Loucy (cell line): ENCODE measurements around the gene CAMK1D.

Experiments
- H2AFZ ChIP-seq: fragments of 200-600 bp; sonication (generic); 2 replicates; pipeline ENCODE4 v1.6.0; 2016; ENCODE audit warnings: antibody characterized with exemption, mild to moderate bottlenecking, low read length, moderate library complexity
- H3F3A ChIP-seq: fragments of 200-600 bp; 2 replicates; pipeline ENCODE4 v1.6.0; 2016; ENCODE audit warnings: antibody characterized with exemption, low read depth, mild to moderate bottlenecking
- H3K27me3 ChIP-seq: fragments of 200-600 bp; sonication (generic); 2 replicates; pipeline ENCODE4 v1.6.1; 2014; ENCODE audit warnings: low read length, mild to moderate bottlenecking; ENCODE audit not compliant: insufficient read depth, poor library complexity, severe bottlenecking
- H3K36me3 ChIP-seq: fragments of 200-600 bp; sonication (generic); 2 replicates; pipeline ENCODE4 v1.6.1; 2016; ENCODE audit warnings: low read length; ENCODE audit not compliant: insufficient read depth
- H3K4me1 ChIP-seq: fragments of 200-600 bp; sonication (generic); 2 replicates; pipeline ENCODE4 v1.5.1; 2014; ENCODE audit warnings: low read length, mild to moderate bottlenecking; ENCODE audit not compliant: insufficient read depth, poor library complexity, severe bottlenecking
- H3K4me2 ChIP-seq: fragments of 200-600 bp; sonication (generic); 2 replicates; pipeline ENCODE4 v1.6.0; 2014; ENCODE audit warnings: antibody characterized with exemption, low read length, low read depth, mild to moderate bottlenecking; ENCODE audit not compliant: poor library complexity, severe bottlenecking
- H3K4me3 ChIP-seq: fragments of 200-600 bp; sonication (generic); 2 replicates; pipeline ENCODE4 v1.5.1; 2014; ENCODE audit warnings: low read length, mild to moderate bottlenecking, mixed read lengths; ENCODE audit not compliant: poor library complexity, severe bottlenecking
- H3K79me2 ChIP-seq: fragments of 200-600 bp; sonication (generic); 2 replicates; pipeline ENCODE4 v1.6.1; 2014; ENCODE audit warnings: low read length; ENCODE audit not compliant: insufficient read depth
- H3K9ac ChIP-seq: fragments of 200-600 bp; sonication (generic); 2 replicates; pipeline ENCODE4 v1.6.0; 2014; ENCODE audit warnings: mild to moderate bottlenecking, low read depth, low read length, moderate library complexity; ENCODE audit not compliant: poor library complexity, severe bottlenecking
- H3K9me2 ChIP-seq: fragments of 200-600 bp; sonication (generic); replicated peaks from 2 replicates; pipeline ENCODE4 v1.6.1; 2016; ENCODE audit warnings: low read depth, low read length, mixed read lengths
- H3K9me3 ChIP-seq: fragments of 200-600 bp; sonication (generic); 2 replicates; pipeline ENCODE4 v1.6.1; 2014; ENCODE audit warnings: mild to moderate bottlenecking, antibody characterized with exemption, low read length, low read depth; ENCODE audit not compliant: insufficient read depth
- H4K20me1 ChIP-seq: fragments of 200-600 bp; sonication (generic); 2 replicates; pipeline ENCODE4 v1.6.0; 2014; ENCODE audit warnings: antibody characterized with exemption, low read length, mild to moderate bottlenecking; ENCODE audit not compliant: insufficient read depth, poor library complexity, severe bottlenecking
- EZH2phosphoT487 ChIP-seq: fragments of 200-600 bp; IDR thresholded peaks from 2 replicates; pipeline ENCODE4 v1.6.1; 2018; ENCODE audit warnings: antibody characterized with exemption, mild to moderate bottlenecking, moderate library complexity, borderline replicate concordance
- TF ChIP-seq, protein P1 (sequence below): fragments of 200-600 bp; sonication (generic); conservative IDR thresholded peaks from 2 replicates; pipeline ENCODE4 v1.5.1; 2014; ENCODE audit warnings: mild to moderate bottlenecking, antibody characterized with exemption, low read length

CAMK1D gene

DNA sequence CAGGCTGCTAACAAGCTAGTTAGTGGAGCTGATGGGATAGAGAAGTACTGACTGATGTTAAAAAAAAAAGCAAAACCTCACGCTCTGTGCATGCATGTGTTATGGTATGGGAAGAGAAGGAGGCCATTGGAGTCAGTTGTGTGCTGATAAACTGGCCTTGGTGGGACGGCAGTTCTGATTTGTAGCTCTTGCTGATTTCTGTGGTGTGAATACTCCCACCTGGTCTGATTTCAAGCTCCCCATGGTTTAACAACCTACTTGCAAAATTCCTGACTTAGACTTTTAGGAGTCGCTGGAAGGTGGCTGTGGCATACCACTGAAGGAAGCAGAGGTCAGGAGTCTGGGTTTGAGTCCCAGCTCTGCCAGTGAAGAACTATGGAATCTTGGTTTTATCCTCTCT is 15.2 kb downstream of the CAMK1D start:
- Histone ChIP-seq H3K4me3 (no peak overlapping the region), H3K4me2 (no peak overlapping the region), H3K9me2 (no peaks in the 10 kb centered on the region), H4K20me1 (no peaks in the 10 kb centered on the region), H2AFZ (no peak overlapping the region), H3K4me1 (peaks cover 3% of the 10 kb centered on the region), H3K9ac (no peak overlapping the region), H3K27me3 (no peaks in the 10 kb centered on the region), H3F3A (no peaks in the 10 kb centered on the region), H3K9me3 (no peaks in the 10 kb centered on the region), H3K36me3 (no peaks in the 10 kb centered on the region), H3K79me2 (no peaks in the 10 kb centered on the region)
- no peak for TF ChIP-seq EZH2phosphoT487
- TF ChIP-seq, protein P1, sequence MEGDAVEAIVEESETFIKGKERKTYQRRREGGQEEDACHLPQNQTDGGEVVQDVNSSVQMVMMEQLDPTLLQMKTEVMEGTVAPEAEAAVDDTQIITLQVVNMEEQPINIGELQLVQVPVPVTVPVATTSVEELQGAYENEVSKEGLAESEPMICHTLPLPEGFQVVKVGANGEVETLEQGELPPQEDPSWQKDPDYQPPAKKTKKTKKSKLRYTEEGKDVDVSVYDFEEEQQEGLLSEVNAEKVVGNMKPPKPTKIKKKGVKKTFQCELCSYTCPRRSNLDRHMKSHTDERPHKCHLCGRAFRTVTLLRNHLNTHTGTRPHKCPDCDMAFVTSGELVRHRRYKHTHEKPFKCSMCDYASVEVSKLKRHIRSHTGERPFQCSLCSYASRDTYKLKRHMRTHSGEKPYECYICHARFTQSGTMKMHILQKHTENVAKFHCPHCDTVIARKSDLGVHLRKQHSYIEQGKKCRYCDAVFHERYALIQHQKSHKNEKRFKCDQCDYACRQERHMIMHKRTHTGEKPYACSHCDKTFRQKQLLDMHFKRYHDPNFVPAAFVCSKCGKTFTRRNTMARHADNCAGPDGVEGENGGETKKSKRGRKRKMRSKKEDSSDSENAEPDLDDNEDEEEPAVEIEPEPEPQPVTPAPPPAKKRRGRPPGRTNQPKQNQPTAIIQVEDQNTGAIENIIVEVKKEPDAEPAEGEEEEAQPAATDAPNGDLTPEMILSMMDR = no peak

DNA sequence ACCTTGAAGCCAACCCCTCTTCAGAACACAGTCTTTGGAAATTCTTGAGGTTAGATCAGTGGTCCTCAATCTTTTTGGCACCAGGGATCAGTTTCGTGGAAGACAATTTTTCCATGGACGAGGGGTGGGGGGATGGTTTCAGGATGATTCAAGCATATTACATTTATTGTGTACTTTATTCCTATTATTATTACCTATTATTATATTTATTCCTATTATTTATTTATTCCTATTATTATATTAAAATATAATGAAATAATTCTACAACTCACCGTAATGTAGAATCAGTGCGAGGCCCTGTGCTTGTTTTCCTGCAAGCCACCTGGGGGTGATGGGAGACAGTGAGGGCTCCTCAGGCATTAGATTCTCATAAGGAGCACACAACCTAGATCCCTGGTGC is 17.9 kb downstream of the CAMK1D start:
- Histone ChIP-seq H4K20me1 (no peaks in the 10 kb centered on the region), H3K36me3 (no peaks in the 10 kb centered on the region), H2AFZ (no peak overlapping the region), H3F3A (no peaks in the 10 kb centered on the region), H3K79me2 (no peaks in the 10 kb centered on the region), H3K9ac (no peak overlapping the region), H3K4me3 (no peak overlapping the region), H3K4me2 (no peak overlapping the region), H3K27me3 (no peaks in the 10 kb centered on the region), H3K9me3 (no peaks in the 10 kb centered on the region), H3K9me2 (no peaks in the 10 kb centered on the region), H3K4me1 (peaks cover 3% of the 10 kb centered on the region)
- TF ChIP-seq EZH2phosphoT487 = no peak
- TF ChIP-seq, protein P1 = no peak

DNA sequence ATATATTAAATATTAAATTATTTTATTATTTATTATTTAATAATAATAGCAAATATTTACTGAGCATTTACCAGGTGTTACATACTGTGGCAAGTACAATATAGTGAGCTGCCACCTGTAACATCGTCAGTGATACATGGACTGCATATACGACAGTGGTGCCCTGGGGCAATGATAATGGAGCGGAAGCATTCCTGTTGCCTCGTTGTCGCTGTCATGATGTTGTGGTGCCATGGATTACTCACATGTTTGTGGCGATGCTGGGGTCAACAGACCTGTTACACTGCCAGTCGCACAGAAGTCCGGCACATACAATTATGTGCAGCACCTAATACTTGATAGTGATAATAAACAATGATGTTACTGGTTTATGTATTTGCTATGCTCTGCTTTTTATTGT is 20.6 kb downstream of the CAMK1D start:
- Histone ChIP-seq H3K36me3 (no peaks in the 10 kb centered on the region), H3K4me3 (no peak overlapping the region), H3K9me2 (no peaks in the 10 kb centered on the region), H3F3A (no peaks in the 10 kb centered on the region), H3K27me3 (no peaks in the 10 kb centered on the region), H3K4me1 (peaks cover 3% of the 10 kb centered on the region), H2AFZ (no peak overlapping the region), H3K9me3 (no peaks in the 10 kb centered on the region), H4K20me1 (no peaks in the 10 kb centered on the region), H3K9ac (no peak overlapping the region), H3K4me2 (no peak overlapping the region), H3K79me2 (no peaks in the 10 kb centered on the region)
- no peak for TF ChIP-seq EZH2phosphoT487
- TF ChIP-seq, protein P1 = no peak
